Heart left ventricle (tissue), 13 donors: Measurements from ENCODE around the gene HIPK2.

Source experiments
- CTCF ChIP-seq, 12 donors: fragments of 200-600 bp; sonication (generic) in 4 of 12; IDR thresholded peaks; one replicate each; pipeline versions ENCODE4 v1.5.0 to v1.8.0; 2018 to 2022; ENCODE audit warnings: antibody characterized with exemption in 12 of 12, mild to moderate bottlenecking in 5 of 12
- POLR2A ChIP-seq, 2 donors: fragments of 450-650 bp; IDR thresholded peaks; one replicate each; pipeline ENCODE4 v1.6.1; 2017; ENCODE audit warnings: antibody characterized with exemption in 2 of 2, mild to moderate bottlenecking in 2 of 2, moderate library complexity in 2 of 2
- donor health status: ischemic (EF 13 %, LVEDD 7.1; RV severe dilation, severe dysfunction).
- donor health status: DM: no; HTN: yes; CAD: no.
- donor health status: DM: no; HTN: no; CAD: no.
- donor health status: ischemic (EF 25% LVEDD 6.9; RV normal size, moderate dysfunction).
- donor health status: ischemic (EF 25% LVEDD 5.7; RV mildly dilated, moderate dysfunction).
- donor health status: ischemic (EF 35%, LVEDD 5.7; RV mildly dilated, moderate dysfunction).
- donor health status: nonischemic (EF 11% LVEDD 7.7; RV severe dilation, severe dysfunction).
- donor health status: DM: yes; HTN: yes; CAD: no.
- donor health status: PGD.
- donor health status: ischemic (EF 29% LVEDD 5.4; RV normal size, mild dysfunction).
- donor health status: nonischemic (EF 23%, LVEDD 6.1; RV moderate dilation, normal function).

GRCh38 chr7:139536152-139536551, 241.6 kb downstream of the HIPK2 start:
- TF ChIP-seq CTCF (IDR thresholded peaks at IDR 0.05), result no peak
- no peak for TF ChIP-seq POLR2A (IDR thresholded peaks at IDR 0.05)
